BJ (cell line): Measurements from ENCODE around the gene RECK. TPM values are rescaled to one million over a fixed set of nuclear protein-coding genes. Genes with fewer than 3 reads are reported as not detected.

Experiments used
- CTCF ChIA-PET: fragments of 350-600 bp; formaldehyde crosslinking; extraction: SDS; loops from one replicate; lab custom pipeline; 2021; ENCODE audit warnings: antibody characterized with exemption, inconsistent platforms; lab: Yijun Ruan, JAX
- POLR2A ChIA-PET: fragments of 300-600 bp; sonication (Branson Sonifier 250); formaldehyde crosslinking; extraction: SDS; loops from one replicate; lab custom pipeline; 2021; ENCODE audit warnings: antibody characterized with exemption; lab: Charles Lee
- DNase-seq: peaks from one replicate; pipeline ENCODE4 v3.0.0-alpha.2; 2011; ENCODE audit warnings: low read depth
- H3K27me3 ChIP-seq: 2 replicates; pipeline ENCODE4 v1.6.0; 2011; ENCODE audit warnings: low read length; ENCODE audit not compliant: control insufficient read depth, insufficient read depth
- H3K36me3 ChIP-seq: 2 replicates; pipeline ENCODE4 v1.5.1; 2011; ENCODE audit warnings: low read length; ENCODE audit not compliant: control insufficient read depth, insufficient read depth
- H3K4me3 ChIP-seq: 2 replicates; pipeline ENCODE4 v1.5.1; 2011; ENCODE audit warnings: low read depth, mild to moderate bottlenecking, control low read depth, low read length
- CTCF ChIP-seq: IDR thresholded peaks from 2 replicates; pipeline ENCODE4 v1.5.1; 2011; ENCODE audit warnings: low read depth, mild to moderate bottlenecking, control low read depth, inconsistent platforms, low read length, moderate library complexity; ENCODE audit not compliant: insufficient read depth
- polyA plus RNA-seq: library from polyadenylated mRNA; depleted of rRNA; stranded (reverse); fragments of >200 nt; gene quantifications from 2 replicates; pipeline ENCODE4 v1.2.3, GENCODE V29; 2011

RECK gene
- polyA plus RNA-seq, 1 experiment = 59.8 TPM

GRCh38 chr9:36063804-36064447 lies 27.2 kb downstream of the RECK start:
- ChIA-PET CTCF (interaction anchor here (0.8 to 1.3 kb wide), 3 partner anchors 24 to 102 kb away, joined by 3 to 4 read pairs (median 3); no protein-coding TSS in a partner anchor), POLR2A (no interaction called here)
- H3K36me3 ChIP-seq = no peaks in the 10 kb centered on the region; the same call in 1 of the 2 replicates

GRCh38 chr9:36064448-36065037 lies 27.8 kb downstream of the RECK start:
- TF ChIP-seq CTCF = no peak
- H3K36me3 ChIP-seq = no peaks in the 10 kb centered on the region; the same call in 1 of the 2 replicates
- no peak overlapping the region for H3K4me3 ChIP-seq
- CTCF ChIA-PET = interaction anchor here (0.9 to 1.3 kb wide), 2 partner anchors 23 to 102 kb away, joined by 3 to 4 read pairs; no protein-coding TSS in a partner anchor
- POLR2A ChIA-PET = interaction anchor here (0.6 kb wide), 1 partner anchor 910 kb away, joined by 5 read pairs; no protein-coding TSS in a partner anchor
- DNase-seq = no peak
- H3K27me3 ChIP-seq = no peaks in the 10 kb centered on the region

More at GRCh38 chr9:36063804-36064447, 27.2 kb downstream of the RECK start:
- Histone ChIP-seq H3K4me3 (no peak overlapping the region), H3K27me3 (no peaks in the 10 kb centered on the region)
- TF ChIP-seq CTCF = no peak
- no peak for DNase-seq

- no peak for TF ChIP-seq CTCF
- CTCF ChIA-PET = interaction anchor here (0.9 to 3.1 kb wide), 8 partner anchors 11 to 232 kb away, joined by 3 to 13 read pairs (median 4); partner anchors contain the start of gene CLTA
- POLR2A ChIA-PET = interaction anchor here (0.6 kb wide), 1 partner anchor 62 kb away, joined by 4 read pairs; the partner anchor contains the start of gene GLIPR2
- Histone ChIP-seq H3K4me3 (no peak overlapping the region), H3K36me3 (peaks cover 1% of the 10 kb centered on the region; the same call in 1 of the 2 replicates), H3K27me3 (no peaks in the 10 kb centered on the region)
- no peak for DNase-seq
Observed at GRCh38 chr9:36074055-36074454, 37.3 kb downstream of the RECK start.

- TF ChIP-seq CTCF = no peak
- DNase-seq = peak; percentile 49
- Histone ChIP-seq H3K27me3 (no peaks in the 10 kb centered on the region), H3K36me3 (peaks cover 1% of the 10 kb centered on the region; the same call in 1 of the 2 replicates), H3K4me3 (no peak overlapping the region)
- POLR2A ChIA-PET = interaction anchor here (0.8 kb wide), 1 partner anchor 521 kb away, joined by 3 read pairs; no protein-coding TSS in a partner anchor
- CTCF ChIA-PET = interaction anchor here (0.9 to 3.1 kb wide), 9 partner anchors 10 to 233 kb away, joined by 3 to 13 read pairs (median 4); partner anchors contain the start of gene CLTA
Observed at GRCh38 chr9:36074870-36075532, 38.3 kb downstream of the RECK start.
